ENCODE measurements around the gene NCAM1.

GRCh38 chr11:113304916-113305315 is 343.7 kb downstream of the NCAM1 start:
- TF ChIP-seq CTCF (conservative IDR thresholded peaks at IDR 0.05; ENCODE audit: low read depth, low read length) (no peak), EZH2phosphoT487 (IDR thresholded peaks at IDR 0.05; ENCODE audit: borderline replicate concordance, low read length) (no peak), EZH2 (IDR thresholded peaks at IDR 0.05; ENCODE audit: low read length, unreplicated experiment) (no peak)

All from PC-3 (cell line).